Measurements from ENCODE around the gene PDCD10.

Gene PDCD10

DNA sequence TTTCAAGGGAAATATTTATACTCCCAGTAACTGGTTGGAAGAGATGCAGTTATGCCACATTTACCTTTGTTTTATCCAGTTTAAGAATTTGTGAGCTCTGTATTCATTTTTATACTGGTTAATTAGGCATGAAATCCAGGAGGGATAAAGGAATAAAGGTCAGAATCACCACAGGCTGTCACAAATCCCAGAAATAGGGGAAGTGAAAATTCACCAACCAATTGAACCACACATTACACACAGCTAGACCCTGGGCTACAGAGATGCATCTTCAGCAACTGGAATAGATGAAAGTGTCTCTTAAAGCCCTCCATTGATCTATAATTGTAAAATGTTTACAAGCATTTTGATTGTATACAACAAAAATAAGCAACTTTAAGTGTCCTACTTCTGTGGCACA lies 19.4 kb upstream of the PDCD10 start (continued):
- TF ChIP-seq, protein P1, sequence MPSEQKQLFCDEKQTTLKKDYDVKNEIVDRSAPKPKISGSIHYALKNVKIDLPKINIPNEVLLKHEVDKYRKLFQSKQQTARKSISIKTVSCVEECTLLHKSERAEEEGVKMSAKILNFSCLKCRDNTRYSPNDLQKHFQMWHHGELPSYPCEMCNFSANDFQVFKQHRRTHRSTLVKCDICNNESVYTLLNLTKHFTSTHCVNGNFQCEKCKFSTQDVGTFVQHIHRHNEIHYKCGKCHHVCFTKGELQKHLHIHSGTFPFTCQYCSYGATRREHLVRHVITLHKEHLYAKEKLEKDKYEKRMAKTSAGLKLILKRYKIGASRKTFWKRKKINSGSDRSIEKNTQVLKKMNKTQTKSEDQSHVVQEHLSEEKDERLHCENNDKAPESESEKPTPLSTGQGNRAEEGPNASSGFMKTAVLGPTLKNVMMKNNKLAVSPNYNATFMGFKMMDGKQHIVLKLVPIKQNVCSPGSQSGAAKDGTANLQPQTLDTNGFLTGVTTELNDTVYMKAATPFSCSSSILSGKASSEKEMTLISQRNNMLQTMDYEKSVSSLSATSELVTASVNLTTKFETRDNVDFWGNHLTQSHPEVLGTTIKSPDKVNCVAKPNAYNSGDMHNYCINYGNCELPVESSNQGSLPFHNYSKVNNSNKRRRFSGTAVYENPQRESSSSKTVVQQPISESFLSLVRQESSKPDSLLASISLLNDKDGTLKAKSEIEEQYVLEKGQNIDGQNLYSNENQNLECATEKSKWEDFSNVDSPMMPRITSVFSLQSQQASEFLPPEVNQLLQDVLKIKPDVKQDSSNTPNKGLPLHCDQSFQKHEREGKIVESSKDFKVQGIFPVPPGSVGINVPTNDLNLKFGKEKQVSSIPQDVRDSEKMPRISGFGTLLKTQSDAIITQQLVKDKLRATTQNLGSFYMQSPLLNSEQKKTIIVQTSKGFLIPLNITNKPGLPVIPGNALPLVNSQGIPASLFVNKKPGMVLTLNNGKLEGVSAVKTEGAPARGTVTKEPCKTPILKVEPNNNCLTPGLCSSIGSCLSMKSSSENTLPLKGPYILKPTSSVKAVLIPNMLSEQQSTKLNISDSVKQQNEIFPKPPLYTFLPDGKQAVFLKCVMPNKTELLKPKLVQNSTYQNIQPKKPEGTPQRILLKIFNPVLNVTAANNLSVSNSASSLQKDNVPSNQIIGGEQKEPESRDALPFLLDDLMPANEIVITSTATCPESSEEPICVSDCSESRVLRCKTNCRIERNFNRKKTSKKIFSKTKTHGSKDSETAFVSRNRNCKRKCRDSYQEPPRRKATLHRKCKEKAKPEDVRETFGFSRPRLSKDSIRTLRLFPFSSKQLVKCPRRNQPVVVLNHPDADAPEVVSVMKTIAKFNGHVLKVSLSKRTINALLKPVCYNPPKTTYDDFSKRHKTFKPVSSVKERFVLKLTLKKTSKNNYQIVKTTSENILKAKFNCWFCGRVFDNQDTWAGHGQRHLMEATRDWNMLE (tag by site-specific recombination; conservative IDR thresholded peaks at IDR 0.05; ENCODE audit: low read depth): no peak
- TF ChIP-seq ZNF658 (tag by site-specific recombination; IDR thresholded peaks at IDR 0.05) (no peak), IKZF3 (tag by site-specific recombination; IDR thresholded peaks at IDR 0.05) (no peak), ZBTB7A (tag by site-specific recombination; IDR thresholded peaks at IDR 0.05; ENCODE audit: low read depth) (no peak), SALL2 (tag by site-specific recombination; IDR thresholded peaks at IDR 0.05; ENCODE audit: borderline replicate concordance) (no peak), ZNF302 (tag by site-specific recombination; IDR thresholded peaks at IDR 0.05; ENCODE audit: low read depth) (no peak)
- TF ChIP-seq, protein P2, sequence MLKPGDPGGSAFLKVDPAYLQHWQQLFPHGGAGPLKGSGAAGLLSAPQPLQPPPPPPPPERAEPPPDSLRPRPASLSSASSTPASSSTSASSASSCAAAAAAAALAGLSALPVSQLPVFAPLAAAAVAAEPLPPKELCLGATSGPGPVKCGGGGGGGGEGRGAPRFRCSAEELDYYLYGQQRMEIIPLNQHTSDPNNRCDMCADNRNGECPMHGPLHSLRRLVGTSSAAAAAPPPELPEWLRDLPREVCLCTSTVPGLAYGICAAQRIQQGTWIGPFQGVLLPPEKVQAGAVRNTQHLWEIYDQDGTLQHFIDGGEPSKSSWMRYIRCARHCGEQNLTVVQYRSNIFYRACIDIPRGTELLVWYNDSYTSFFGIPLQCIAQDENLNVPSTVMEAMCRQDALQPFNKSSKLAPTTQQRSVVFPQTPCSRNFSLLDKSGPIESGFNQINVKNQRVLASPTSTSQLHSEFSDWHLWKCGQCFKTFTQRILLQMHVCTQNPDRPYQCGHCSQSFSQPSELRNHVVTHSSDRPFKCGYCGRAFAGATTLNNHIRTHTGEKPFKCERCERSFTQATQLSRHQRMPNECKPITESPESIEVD (tag by site-specific recombination; IDR thresholded peaks at IDR 0.05): no peak

DNA sequence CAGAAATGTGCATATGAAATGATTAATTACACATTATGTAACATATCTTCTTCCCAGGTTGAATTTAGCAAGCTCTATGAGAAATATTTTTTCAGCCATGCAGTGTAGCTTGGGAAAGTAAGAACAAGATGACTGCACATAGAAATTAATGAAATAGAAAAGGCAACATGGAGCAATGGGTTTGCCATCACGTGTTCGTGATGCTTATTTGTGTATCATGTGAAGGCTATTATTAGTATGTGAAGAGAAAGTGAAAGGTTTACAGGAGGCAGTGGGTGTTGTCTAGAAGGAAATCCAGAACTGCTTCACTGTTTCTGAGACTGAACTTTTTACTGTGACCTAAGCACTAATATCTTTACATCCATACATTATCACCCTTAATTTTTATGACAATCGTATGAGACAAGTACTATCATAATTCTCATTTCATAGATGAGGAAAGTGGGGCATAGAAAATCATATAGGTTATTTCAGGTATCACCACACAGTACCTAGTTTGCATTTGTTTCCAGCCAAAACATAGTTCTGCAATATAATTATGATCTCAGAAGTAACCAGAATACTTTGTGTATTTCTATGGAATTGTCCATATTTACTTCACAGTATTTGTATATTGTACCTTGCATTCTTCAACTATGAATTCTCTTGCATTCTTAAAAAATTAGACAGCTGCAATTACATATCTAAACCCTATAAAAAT lies 15.7 kb upstream of the PDCD10 start:
- no peaks in the 10 kb centered on the region for H3K9me3 ChIP-seq (ENCODE audit: control insufficient read depth, insufficient read depth, low read depth, low read length)
- no peak overlapping the region for H3K27ac ChIP-seq (ENCODE audit: extremely low read depth, low read depth, low read length)
- H3K4me3 ChIP-seq (ENCODE audit: low read depth, low read length): no peak overlapping the region
- H3K36me3 ChIP-seq (ENCODE audit: control insufficient read depth in 2 of 2, insufficient read depth in 1 of 2, low read length in 2 of 2): no peaks in the 10 kb centered on the region
- TF ChIP-seq ZNF174 (tag by site-specific recombination; IDR thresholded peaks at IDR 0.05) (no peak), ZNF416 (tag by site-specific recombination; IDR thresholded peaks at IDR 0.05) (no peak), SP7 (tag by site-specific recombination; IDR thresholded peaks at IDR 0.05) (no peak), ZNF776 (tag by site-specific recombination; IDR thresholded peaks at IDR 0.05; ENCODE audit: borderline replicate concordance) (no peak)
- TF ChIP-seq, protein P1 (tag by site-specific recombination; conservative IDR thresholded peaks at IDR 0.05; ENCODE audit: low read depth): no peak
- TF ChIP-seq, protein P3, sequence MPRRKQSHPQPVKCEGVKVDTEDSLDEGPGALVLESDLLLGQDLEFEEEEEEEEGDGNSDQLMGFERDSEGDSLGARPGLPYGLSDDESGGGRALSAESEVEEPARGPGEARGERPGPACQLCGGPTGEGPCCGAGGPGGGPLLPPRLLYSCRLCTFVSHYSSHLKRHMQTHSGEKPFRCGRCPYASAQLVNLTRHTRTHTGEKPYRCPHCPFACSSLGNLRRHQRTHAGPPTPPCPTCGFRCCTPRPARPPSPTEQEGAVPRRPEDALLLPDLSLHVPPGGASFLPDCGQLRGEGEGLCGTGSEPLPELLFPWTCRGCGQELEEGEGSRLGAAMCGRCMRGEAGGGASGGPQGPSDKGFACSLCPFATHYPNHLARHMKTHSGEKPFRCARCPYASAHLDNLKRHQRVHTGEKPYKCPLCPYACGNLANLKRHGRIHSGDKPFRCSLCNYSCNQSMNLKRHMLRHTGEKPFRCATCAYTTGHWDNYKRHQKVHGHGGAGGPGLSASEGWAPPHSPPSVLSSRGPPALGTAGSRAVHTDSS (tag by site-specific recombination; IDR thresholded peaks at IDR 0.05): no peak
- CTCF ChIA-PET: interaction anchor here (1.4 kb wide), 1 partner anchor 9 kb away, joined by 6 read pairs; no protein-coding TSS in a partner anchor
- H3K4me1 ChIP-seq (ENCODE audit: control insufficient read depth, insufficient read depth, low read length): no peaks in the 10 kb centered on the region
- POLR2A ChIA-PET: interaction anchor here (0.8 kb wide), 1 partner anchor 15 kb away, joined by 3 read pairs; the partner anchor contains the start of gene SERPINI1
